Natural killer cell treated with Interleukin-12 subunit alpha and Interleukin-12 subunit beta and Interleukin-15 and Interleukin-18, amount 100 ng/mL, for 72 hours (primary cell): ENCODE results near the gene HMGB2. TPM values are rescaled to one million over a fixed set of nuclear protein-coding genes. Genes with fewer than 3 reads are reported as not detected.

Experiments
- ATAC-seq, 2 donors: fragments of 150-1000 bp; cut with Tn5 transposase in 1 of 2; sonication (Bioruptor Pico), chemical (Tn5 transposase) in 1 of 2; 2 replicates each; pipeline ENCODE4 v1.10.0; 2021
- DNase-seq: peaks from one replicate; pipeline ENCODE4 v3.0.0; 2022; ENCODE audit warnings: low spot score
- H3K27ac Mint-ChIP-seq, 2 donors: 1 replicate in 1 of 2; 2 replicates in 1 of 2; pipeline ENCODE4 v1.8.0; 2022; ENCODE audit warnings: mixed read lengths in 2 of 2, mild to moderate bottlenecking in 1 of 2, moderate library complexity in 1 of 2
- H3K27me3 Mint-ChIP-seq, 2 donors: 1 replicate in 1 of 2; 2 replicates in 1 of 2; pipeline ENCODE4 v1.8.0; 2022; ENCODE audit warnings: mixed read lengths in 2 of 2
- H3K36me3 Mint-ChIP-seq: one replicate; pipeline ENCODE4 v1.8.0; 2022; ENCODE audit warnings: mixed read lengths
- H3K4me1 Mint-ChIP-seq, 2 donors: 1 replicate in 1 of 2; 2 replicates in 1 of 2; pipeline ENCODE4 v1.8.0; 2022; ENCODE audit warnings: low read depth in 2 of 2, mixed read lengths in 2 of 2, mild to moderate bottlenecking in 1 of 2
- H3K4me3 Mint-ChIP-seq: one replicate; pipeline ENCODE4 v1.8.0; 2022; ENCODE audit warnings: mixed read lengths
- H3K9me3 Mint-ChIP-seq: 2 replicates; pipeline ENCODE4 v1.8.0; 2022; ENCODE audit warnings: mixed read lengths
- total RNA-seq, 2 donors: library from RNA; stranded (reverse); gene quantifications; one replicate each; pipeline ENCODE4 v1.2.3, GENCODE V29; 2022

The HMGB2 gene
- total RNA-seq, 2 donors from 2014 or later, result 256 to 524 TPM

- Mint-ChIP-seq H3K4me3 (peak overlapping the region; percentile 69), H3K27me3 (no peaks in the 10 kb centered on the region), H3K36me3 (peaks cover 9% of the 10 kb centered on the region), H3K4me1 (peaks cover 18 to 23% of the 10 kb centered on the region in 2 donors), H3K27ac (peak overlapping the region in 1 of 2 donors; percentile 70), H3K9me3 (no peaks in the 10 kb centered on the region)
- DNase-seq, result no peak
- peak in 1 of 2 donors; percentile 69 for ATAC-seq
Observed at GRCh38 chr4:173288698-173289352, 45.3 kb downstream of the HMGB2 start.

GRCh38 chr4:173288296-173288695, 45.9 kb downstream of the HMGB2 start:
- peak in 1 of 2 donors; percentile 41 for ATAC-seq
- DNase-seq, result no peak
- H3K4me3 Mint-ChIP-seq, result peak overlapping the region; percentile 69

GRCh38 chr4:173287486-173287885, 46.7 kb downstream of the HMGB2 start:
- Mint-ChIP-seq H3K9me3 (peaks cover 2% of the 10 kb centered on the region), H3K4me1 (peaks cover 18 to 23% of the 10 kb centered on the region in 2 donors), H3K4me3 (no peak overlapping the region), H3K27ac (no peak overlapping the region), H3K27me3 (no peaks in the 10 kb centered on the region), H3K36me3 (peaks cover 14% of the 10 kb centered on the region)
- ATAC-seq (no peak), DNase-seq (no peak)

More at GRCh38 chr4:173288296-173288695, 45.9 kb downstream of the HMGB2 start:
- Mint-ChIP-seq H3K27ac (peak overlapping the region in 1 of 2 donors; percentile 70), H3K27me3 (no peaks in the 10 kb centered on the region), H3K9me3 (no peaks in the 10 kb centered on the region), H3K4me1 (peaks cover 18 to 23% of the 10 kb centered on the region in 2 donors), H3K36me3 (peaks cover 12% of the 10 kb centered on the region)

- no peak for ATAC-seq
- H3K36me3 Mint-ChIP-seq, result peaks cover 17% of the 10 kb centered on the region
- H3K4me1 Mint-ChIP-seq, result peaks cover 12 to 18% of the 10 kb centered on the region in 2 donors
- H3K4me3 Mint-ChIP-seq, result no peak overlapping the region
- H3K9me3 Mint-ChIP-seq, result peaks cover 3% of the 10 kb centered on the region
- H3K27ac Mint-ChIP-seq, result no peak overlapping the region
- H3K27me3 Mint-ChIP-seq, result no peaks in the 10 kb centered on the region
- no peak for DNase-seq
Observed at GRCh38 chr4:173284463-173284862, 49.7 kb downstream of the HMGB2 start.

GRCh38 chr4:173282626-173283025, 51.5 kb downstream of the HMGB2 start:
- no peaks in the 10 kb centered on the region for H3K27me3 Mint-ChIP-seq
- H3K4me3 Mint-ChIP-seq, result no peak overlapping the region
- ATAC-seq, result no peak
- H3K36me3 Mint-ChIP-seq, result peaks cover 17% of the 10 kb centered on the region
- peaks cover 3% of the 10 kb centered on the region for H3K9me3 Mint-ChIP-seq
- no peak for DNase-seq
- no peak overlapping the region for H3K27ac Mint-ChIP-seq
- peaks cover 3 to 12% of the 10 kb centered on the region in 2 donors for H3K4me1 Mint-ChIP-seq

GRCh38 chr4:173282256-173282562, 51.9 kb downstream of the HMGB2 start:
- Mint-ChIP-seq H3K4me1 (peaks cover 3 to 15% of the 10 kb centered on the region in 2 donors), H3K36me3 (peaks cover 17% of the 10 kb centered on the region), H3K27ac (no peak overlapping the region), H3K9me3 (peaks cover 3% of the 10 kb centered on the region), H3K4me3 (no peak overlapping the region), H3K27me3 (no peaks in the 10 kb centered on the region)
- ATAC-seq (no peak), DNase-seq (no peak)

GRCh38 chr4:173281406-173282255, 52.5 kb downstream of the HMGB2 start:
- ATAC-seq (no peak), DNase-seq (no peak)
- no peaks in the 10 kb centered on the region for H3K27me3 Mint-ChIP-seq
- H3K4me3 Mint-ChIP-seq, result no peak overlapping the region
- H3K27ac Mint-ChIP-seq, result peak overlapping the region in 1 of 2 donors; percentile 38
- H3K4me1 Mint-ChIP-seq, result peaks cover 3 to 15% of the 10 kb centered on the region in 2 donors
- peaks cover 17% of the 10 kb centered on the region for H3K36me3 Mint-ChIP-seq
- H3K9me3 Mint-ChIP-seq, result peaks cover 3% of the 10 kb centered on the region

Other genes starting within 250 kb of the HMGB2 start
- 10 to 100 TPM; 17.3 to 19.4 TPM for gene GALNT7, start 165.5 kb downstream of the HMGB2 start, total RNA-seq
- 10 to 100 TPM; 14.4 to 22.7 TPM for gene SAP30, start 36.6 kb upstream of the HMGB2 start, total RNA-seq
- not detected for gene SCRG1, start 64.8 kb upstream of the HMGB2 start, total RNA-seq
- not detected for gene HAND2, start 195.9 kb upstream of the HMGB2 start, total RNA-seq